Body of pancreas (tissue), 4 donors: ENCODE data around the gene SLC10A6.

Experiments
- POLR2A ChIP-seq, 3 donors: fragments of 450-650 bp; IDR thresholded peaks; one replicate each; pipeline ENCODE4 v1.6.1; 2016; ENCODE audit warnings: antibody characterized with exemption in 3 of 3, mild to moderate bottlenecking in 2 of 3
- TF ChIP-seq, protein P1 (sequence below), 7 experiments: fragments of 450-650 bp in 4 of 7; fragments of 200-600 bp in 3 of 7; sonication (generic) in 3 of 7; IDR thresholded peaks; one replicate each; pipeline ENCODE4 v1.5.1; 2016 to 2019; ENCODE audit warnings: antibody characterized with exemption in 7 of 7

- TF ChIP-seq, protein P1, sequence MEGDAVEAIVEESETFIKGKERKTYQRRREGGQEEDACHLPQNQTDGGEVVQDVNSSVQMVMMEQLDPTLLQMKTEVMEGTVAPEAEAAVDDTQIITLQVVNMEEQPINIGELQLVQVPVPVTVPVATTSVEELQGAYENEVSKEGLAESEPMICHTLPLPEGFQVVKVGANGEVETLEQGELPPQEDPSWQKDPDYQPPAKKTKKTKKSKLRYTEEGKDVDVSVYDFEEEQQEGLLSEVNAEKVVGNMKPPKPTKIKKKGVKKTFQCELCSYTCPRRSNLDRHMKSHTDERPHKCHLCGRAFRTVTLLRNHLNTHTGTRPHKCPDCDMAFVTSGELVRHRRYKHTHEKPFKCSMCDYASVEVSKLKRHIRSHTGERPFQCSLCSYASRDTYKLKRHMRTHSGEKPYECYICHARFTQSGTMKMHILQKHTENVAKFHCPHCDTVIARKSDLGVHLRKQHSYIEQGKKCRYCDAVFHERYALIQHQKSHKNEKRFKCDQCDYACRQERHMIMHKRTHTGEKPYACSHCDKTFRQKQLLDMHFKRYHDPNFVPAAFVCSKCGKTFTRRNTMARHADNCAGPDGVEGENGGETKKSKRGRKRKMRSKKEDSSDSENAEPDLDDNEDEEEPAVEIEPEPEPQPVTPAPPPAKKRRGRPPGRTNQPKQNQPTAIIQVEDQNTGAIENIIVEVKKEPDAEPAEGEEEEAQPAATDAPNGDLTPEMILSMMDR (IDR thresholded peaks at IDR 0.05) = no peak
- TF ChIP-seq POLR2A (IDR thresholded peaks at IDR 0.05) = no peak
Observed at GRCh38 chr4:86809809-86810208, 39.4 kb downstream of the SLC10A6 start.
